ENCODE results near the gene COL6A2.

- no peak for TF ChIP-seq CTCF (conservative IDR thresholded peaks at IDR 0.05; ENCODE audit: low read depth in 2 of 2)
- TF ChIP-seq EZH2 (IDR thresholded peaks at IDR 0.05; ENCODE audit: low read depth, unreplicated experiment) = no peak
- TF ChIP-seq POLR2AphosphoS5 (IDR thresholded peaks at IDR 0.05; ENCODE audit: low read depth) = no peak
- no peak for TF ChIP-seq EZH2phosphoT487 (IDR thresholded peaks at IDR 0.05; ENCODE audit: unreplicated experiment)
- TF ChIP-seq CREB1 (CRISPR knock-in tag; IDR thresholded peaks at IDR 0.05; ENCODE audit: low read depth) = no peak
- no peak for TF ChIP-seq REST (IDR thresholded peaks at IDR 0.05; ENCODE audit: unreplicated experiment)
- no peak for TF ChIP-seq NANOG (IDR thresholded peaks at IDR 0.05; ENCODE audit: borderline replicate concordance)
- TF ChIP-seq JUNB (IDR thresholded peaks at IDR 0.05; ENCODE audit: unreplicated experiment) = no peak
- TF ChIP-seq ZNF331 (CRISPR knock-in tag; IDR thresholded peaks at IDR 0.05; ENCODE audit: low read depth) = no peak
- TF ChIP-seq, protein P1, sequence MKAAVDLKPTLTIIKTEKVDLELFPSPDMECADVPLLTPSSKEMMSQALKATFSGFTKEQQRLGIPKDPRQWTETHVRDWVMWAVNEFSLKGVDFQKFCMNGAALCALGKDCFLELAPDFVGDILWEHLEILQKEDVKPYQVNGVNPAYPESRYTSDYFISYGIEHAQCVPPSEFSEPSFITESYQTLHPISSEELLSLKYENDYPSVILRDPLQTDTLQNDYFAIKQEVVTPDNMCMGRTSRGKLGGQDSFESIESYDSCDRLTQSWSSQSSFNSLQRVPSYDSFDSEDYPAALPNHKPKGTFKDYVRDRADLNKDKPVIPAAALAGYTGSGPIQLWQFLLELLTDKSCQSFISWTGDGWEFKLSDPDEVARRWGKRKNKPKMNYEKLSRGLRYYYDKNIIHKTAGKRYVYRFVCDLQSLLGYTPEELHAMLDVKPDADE (IDR thresholded peaks at IDR 0.05) = no peak
- TF ChIP-seq ZNF462 (CRISPR knock-in tag; IDR thresholded peaks at IDR 0.05) = no peak
Measured at GRCh38 chr21:46154955-46155513, 57.1 kb downstream of the COL6A2 start.

Data from GM23338 (cell line).